H4 (cell line): Measurements from ENCODE around the gene ZHX3. TPM values are rescaled to one million over a fixed set of nuclear protein-coding genes. Genes with fewer than 3 reads are reported as not detected.
A peak's percentile ranks its signal among the peaks of the same experiment; 100 is the strongest.

Experiments
- DNase-seq: peaks from one replicate; pipeline ENCODE4 v3.0.0-alpha.2; 2015; ENCODE audit warnings: low spot score
- total RNA-seq: library from RNA; depleted of rRNA; stranded (reverse); fragments of >200 nt; shearing (Covaris generic); gene quantifications from 2 replicates; pipeline ENCODE4 v1.2.3, GENCODE V29; 2014

The ZHX3 gene
- total RNA-seq, 1 experiment from 2014 or later = 7.6 TPM

- DNase-seq = no peak
Observed at GRCh38 chr20:41353530-41353929, 36.0 kb upstream of the ZHX3 start.

DNA sequence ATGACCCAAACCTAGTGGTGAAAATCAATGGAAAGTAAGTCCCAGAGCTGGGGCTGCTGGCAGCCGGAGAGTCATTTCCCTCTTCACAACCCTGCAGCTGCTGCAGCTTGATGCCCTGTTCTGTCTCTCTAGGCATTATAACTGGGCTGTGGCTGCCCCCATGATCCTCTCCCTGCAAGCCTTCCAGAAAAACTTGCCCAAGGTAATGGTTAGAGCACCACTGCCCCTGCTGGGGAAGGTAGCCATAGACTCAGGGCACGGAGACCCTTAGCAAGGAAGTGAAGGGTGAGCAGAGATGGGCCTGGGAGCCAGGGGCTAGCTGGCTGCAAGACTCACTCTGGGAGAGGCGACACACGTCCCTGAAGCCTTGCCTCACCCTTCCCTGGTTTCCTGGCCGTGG lies 35.1 kb upstream of the ZHX3 start:
- no peak for DNase-seq

- no peak for DNase-seq
Observed at GRCh38 chr20:41352106-41352505, 34.6 kb upstream of the ZHX3 start.

DNA sequence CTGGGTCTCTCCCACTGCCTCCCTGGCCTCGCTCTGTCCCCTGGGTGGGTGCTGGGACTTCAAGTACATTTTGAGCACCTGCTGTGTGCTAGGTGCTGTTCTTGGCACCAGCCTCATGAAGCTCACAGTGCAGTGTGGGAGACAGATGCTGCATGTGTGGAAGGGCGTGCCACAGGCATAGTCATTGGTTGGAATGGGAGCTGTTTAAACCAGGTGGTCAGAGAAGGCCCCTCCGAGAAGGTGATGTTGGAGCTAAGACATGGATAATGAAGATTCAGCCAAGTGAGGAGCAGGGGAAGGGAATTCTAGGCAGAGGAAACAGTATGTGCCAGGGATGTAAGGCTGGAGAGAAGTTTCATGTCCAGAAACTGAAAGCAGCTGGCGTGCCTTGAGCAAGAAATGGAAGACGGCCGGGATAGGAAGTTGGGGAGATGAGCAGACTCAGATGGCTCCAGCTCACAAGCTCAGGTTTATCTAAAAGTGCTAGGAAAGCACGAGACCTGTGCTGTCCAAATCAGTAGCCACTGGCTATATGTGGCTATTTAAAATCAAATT lies 33.0 kb upstream of the ZHX3 start:
- no peak for DNase-seq

- DNase-seq = no peak
Observed at GRCh38 chr20:41349943-41350342, 32.4 kb upstream of the ZHX3 start.

DNA sequence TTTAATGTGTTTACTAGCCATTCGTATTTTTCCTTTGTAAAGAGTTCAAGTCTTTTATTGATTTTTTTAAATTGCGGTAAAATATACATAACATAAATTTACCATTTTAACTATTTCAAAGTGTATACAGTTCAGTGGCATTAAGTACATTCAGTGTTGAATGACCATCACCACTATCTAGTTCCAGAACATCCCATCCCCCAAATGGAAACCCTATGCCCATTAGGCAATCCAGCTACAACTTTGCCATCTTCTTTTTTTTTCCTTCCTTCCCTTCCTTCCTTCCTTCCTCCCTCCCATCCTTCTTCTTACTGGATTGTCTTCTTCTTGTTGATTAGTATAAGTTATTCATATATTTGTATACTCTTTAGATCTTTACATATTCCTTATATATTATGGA lies 31.7 kb upstream of the ZHX3 start:
- no peak for DNase-seq

DNA sequence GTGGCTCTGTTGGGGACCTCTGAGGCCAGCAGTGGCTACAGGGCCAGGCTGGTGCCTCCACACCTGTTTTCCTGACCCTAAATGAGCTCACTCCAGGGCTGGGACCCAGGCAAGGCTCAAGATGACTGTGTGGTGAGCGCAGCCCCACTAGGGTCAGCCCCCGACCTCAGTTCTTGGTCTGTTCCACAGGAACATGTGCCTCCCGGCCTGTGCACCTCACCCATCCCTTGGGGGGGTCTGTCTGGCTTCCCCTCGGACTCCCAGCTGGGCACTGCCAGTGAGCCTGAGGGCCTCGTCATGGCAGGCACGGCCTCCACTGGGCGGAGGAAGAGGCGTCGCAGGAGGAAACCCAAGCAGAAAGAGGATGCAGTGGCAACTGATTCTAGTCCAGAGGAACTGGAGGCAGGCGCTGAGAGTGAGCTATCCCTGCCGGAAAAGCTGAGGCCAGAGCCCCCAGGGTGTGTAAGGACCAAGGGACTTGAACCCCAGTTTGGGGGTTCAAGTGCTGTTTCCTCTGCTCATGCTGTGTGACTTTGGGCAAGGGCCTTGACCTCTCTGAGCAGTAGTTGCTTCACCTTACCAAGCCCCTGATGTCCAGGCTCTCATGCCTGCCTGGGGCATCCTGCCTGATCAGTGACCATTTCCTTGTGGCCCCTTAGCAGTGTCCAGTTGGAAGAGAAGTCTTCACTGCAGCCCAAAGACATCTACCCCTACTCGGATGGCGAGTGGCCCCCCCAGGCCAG lies 31.1 kb upstream of the ZHX3 start:
- no peak for DNase-seq

DNA sequence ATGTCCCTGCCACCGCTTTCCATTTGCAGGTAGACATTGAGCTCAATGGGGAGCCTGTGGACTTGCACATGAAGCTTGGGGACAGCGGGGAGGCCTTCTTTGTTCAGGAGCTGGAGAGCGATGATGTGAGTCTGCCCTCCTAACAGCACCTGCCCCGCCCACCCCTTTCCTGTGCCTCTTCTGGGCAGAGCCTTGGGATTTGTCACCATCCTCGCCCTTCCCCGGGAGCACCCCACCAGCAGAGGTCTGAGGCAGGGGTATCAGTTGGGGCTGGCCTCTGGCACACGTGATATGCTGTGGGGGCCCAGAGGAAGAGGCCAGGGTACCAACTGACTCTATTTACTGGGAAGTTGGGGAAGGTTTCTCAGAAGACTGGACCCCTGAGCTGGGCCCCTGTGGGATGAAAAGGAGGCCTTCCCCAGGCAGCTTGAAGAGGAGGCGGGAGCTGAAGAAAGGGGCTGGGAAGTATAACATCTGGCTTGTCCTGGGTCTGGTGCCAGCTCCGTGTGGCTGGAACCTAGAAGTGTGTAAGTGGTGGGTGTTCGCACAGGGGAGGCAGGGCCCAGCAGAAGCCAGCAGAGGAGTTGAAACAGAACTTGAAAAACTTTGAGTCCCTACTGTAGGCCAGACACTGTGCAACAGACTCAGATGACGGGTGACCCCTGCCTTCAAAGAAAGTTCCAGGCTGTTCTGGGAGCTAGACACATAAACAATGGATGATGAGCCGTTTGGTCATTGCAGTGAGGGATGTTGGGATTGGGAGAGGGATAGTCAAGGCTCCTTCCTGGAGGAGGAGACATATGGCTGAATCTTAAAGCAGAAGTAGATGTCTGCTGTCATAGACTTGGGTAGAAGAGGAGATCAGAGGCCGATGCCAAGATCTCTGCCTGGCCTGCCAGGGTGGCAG lies 30.2 kb upstream of the ZHX3 start:
- DNase-seq = no peak

DNA sequence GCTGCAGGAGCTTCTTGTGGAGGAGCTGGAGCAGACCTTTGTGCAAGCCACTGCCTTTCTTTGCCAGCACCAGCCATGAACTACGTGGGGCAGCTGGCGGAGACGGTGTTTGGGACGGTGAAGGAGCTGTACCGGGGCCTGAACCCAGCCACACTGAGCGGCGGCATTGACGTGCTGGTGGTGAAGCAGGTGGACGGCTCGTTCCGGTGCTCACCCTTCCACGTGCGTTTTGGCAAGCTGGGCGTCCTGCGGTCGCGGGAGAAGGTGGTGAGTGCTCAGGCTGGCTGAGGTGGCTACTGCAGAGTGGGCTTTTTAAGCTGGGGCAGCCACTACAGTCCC lies 28.2 kb upstream of the ZHX3 start:
- no peak for DNase-seq

DNA sequence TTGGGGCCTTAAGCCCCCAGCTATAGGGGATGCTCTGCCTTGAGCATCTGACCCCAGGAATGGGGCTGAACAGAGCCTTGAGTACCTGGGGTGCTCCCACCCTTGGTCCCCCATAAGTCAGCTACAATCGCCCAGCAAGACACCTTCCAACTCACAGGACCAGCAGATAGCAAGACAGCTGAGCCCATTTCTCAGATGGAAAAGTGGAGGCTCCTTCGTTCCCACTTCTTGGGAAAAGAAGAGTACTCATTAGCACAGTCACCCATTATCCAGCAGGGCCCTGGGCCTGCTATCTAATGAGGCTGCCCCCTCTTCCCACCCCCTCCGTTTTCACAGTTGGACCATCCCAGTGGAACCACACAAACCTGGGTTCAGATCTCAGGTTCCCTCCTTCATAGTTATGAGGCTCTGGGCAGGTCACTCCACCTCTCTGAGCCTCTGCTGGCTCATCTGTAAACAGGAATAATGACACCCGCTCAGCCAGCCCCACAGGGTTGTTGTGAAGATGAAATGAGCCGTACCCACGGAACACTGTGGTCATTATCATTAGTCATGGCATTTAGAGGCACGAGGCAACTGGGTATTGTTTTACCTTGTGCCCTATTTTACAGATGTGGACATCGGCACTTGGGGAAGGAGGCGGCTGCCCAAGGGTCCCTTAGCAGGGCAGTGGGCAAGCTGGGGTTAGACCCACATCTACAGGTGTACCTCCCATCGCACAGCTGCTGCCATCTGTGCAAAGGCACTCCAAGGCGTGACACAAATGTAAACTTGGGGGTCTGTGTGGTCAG lies 27.6 kb upstream of the ZHX3 start:
- no peak for DNase-seq

GRCh38 chr20:41344477-41344876 lies 26.9 kb upstream of the ZHX3 start:
- DNase-seq = no peak

- no peak for DNase-seq
Observed at GRCh38 chr20:41342474-41343464, 25.2 kb upstream of the ZHX3 start.

DNA sequence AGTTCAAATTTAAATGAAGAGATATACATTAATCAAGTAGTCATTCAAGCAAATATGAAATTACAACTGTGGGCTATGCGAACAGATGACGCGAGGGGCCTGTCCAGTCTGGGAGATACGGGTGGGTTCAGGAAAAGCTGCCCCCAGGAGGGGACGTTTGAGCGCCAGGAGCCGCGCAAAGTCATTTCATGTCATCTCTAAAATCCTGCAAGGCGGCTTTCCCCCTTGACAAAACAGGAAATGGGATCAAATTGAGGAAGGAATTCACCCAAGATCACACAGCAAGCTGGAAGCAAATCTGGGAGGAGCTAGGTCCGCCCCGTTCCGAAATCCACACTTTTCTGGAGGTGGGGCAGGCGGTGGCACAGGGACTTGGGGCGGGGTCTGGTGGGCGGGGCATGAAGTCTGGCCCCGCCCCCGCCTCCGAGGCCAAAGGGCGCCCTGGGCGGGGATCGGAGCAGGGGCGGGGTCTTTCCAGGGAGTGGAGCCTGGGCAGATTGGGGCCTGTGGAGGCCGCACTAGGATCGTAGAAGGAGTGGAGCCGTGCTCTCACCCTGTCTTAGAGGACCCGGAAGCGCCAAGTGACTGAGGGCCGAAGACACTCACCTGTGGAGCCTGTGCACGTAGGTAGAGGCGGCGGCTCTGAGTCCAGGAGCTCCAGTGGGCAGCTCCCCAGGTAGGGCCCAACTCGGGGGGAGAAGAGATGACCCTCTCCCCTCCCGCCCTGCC lies 23.0 kb upstream of the ZHX3 start, which contains the start of gene LPIN3:
LPIN3 (plus strand) TSS at position 495 of the 729 bp plus-strand sequence. CDS start 4,983 bp downstream, outside the sequence.
- DNase-seq = peak; percentile 39

DNA sequence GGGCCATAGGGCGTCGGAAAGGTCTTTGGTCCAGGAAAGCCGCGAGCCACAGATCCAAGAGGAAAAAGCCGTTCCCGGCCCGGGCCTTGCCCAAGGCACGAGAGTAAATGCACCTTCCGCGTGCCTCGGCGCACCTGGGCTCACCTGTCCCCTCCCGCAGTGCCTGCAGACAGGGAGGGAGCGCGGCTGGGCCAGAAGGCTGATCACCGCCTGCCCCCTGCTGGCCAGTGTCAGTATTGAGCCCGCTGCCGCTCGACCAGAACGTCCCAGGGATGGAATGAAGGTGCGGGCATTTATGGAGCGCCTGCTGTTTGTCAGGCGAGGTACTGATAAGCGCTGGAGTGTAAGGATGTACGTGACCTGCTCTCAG lies 22.4 kb upstream of the ZHX3 start:
- DNase-seq = peak; percentile 50

GRCh38 chr20:41336711-41337492 lies 19.4 kb upstream of the ZHX3 start:
- no peak for DNase-seq

DNA sequence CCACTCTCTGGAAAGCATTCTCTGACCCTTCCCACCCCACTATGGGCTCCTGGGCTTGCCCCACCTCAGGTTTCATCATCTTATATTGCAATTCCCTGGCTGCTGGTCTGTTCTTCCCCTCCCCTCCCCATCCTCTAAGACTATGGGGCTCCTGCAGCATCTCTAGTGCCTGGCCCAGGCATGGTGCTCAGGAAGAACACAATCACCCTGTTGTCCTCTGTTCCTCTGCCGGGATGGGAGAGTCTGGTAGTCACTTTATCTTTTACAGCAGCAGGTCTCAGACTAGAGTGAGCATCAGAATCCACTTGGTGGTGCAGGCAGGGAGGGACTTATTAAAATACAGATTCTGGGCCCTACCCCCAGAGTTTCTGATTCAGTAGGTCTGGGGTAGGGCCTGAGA lies 18.1 kb upstream of the ZHX3 start:
- no peak for DNase-seq

DNA sequence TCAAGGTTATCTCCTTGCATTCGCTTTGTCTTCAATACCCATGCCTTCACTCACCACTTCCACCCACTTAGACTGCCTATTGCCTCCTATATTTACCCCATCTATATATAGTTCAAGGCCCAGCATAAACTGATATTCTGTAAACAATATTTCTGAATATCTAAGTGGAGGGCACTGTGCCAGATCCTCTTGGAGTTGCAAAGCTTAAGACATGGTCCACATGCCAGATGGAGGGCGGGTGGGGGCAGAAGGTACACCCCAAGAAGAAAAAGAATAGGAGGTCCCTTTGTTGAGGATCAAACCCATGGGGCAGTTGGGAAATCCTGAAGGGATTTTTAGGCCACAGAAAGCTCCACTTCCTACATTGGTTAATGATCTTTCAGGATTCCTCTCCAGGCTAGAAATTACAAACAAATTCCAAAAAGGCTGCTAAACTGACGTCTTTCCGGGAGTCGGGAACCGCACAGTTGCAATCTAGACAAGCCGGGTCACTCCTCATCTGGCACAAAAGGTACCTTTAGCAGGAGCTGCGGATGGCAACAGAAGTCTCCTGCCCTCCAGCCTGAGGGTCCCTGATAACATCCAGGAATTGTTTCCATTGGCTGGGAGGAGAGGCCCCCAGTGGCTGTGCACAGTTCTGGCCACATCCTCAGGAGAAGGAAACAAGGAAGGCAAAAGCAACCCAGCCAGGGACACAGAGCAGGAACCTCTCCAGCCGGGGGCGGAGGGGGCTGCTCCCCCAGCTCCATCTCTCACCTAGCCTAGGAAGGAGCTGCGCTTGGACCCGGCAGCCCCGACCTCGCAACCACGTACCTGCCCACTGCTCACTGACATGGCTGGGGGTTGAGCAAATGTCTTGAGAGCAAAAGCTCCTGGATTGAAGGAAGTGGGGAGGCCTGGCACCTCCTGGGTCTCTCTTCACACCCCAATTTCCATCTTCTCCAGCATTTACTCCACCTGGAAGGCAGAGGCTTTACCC lies 17.2 kb upstream of the ZHX3 start:
- no peak for DNase-seq

DNA sequence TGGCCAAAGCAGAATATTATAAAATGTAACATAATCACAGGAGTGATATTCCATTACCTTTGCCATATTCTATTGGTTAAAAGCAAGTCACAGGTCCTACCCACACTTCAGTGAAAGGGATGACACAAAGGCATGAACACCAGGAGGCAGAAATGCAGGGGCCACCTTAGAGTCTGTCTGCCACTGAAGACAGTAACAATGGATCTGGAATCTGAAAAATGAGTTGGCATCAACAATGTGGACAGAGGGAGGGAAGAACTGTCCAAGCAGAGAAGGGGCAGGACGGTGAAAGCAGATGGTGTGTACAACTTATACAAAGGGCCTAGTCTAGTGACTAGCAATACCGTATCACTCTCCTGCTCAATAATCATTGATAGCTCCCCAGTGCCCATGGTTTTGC lies 16.5 kb upstream of the ZHX3 start:
- no peak for DNase-seq
